Central memory CD4-positive, alpha-beta T cell (primary cell): ENCODE results near the gene ARHGAP32.
"Not testable (repeated sequence)": the region's sequence is repeated elsewhere in the genome, so short reads cannot be mapped to it uniquely, and the experiment has no call there.

Experiments used
- DNase-seq: peaks from one replicate; pipeline ENCODE4 v3.0.0; 2022

The ARHGAP32 gene

DNA sequence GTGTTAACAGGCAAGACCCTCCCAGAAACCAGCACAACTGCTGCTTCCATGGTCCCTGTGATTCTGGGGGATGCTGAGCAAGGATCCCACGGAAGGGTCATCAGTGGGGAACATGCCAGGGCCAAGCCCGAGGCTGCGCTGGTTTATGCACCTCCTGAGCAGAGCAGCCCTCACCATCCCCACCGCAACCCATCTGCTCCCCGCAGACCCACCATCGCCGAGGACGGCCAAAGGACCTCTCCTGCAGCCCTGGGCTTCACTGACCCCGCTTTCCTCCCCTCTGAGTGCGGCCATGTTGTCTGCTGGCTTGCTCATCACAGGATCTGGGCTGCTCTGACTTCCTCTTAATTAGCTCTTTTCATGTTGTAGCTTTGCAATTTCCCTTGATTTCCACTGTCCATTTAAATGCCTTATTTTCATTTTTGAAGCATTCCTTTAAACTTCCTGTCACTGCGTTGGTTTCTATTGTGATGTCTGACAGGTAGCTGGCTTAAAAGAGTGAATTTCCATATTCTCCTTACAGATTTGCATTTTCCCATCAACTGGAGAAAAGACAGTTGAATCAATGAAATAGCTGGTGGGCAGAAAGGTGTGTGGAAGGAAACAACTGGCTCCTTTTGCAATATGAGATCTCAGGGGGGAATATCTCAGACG, 264.3 kb downstream of the ARHGAP32 start:
- no peak for DNase-seq

DNA sequence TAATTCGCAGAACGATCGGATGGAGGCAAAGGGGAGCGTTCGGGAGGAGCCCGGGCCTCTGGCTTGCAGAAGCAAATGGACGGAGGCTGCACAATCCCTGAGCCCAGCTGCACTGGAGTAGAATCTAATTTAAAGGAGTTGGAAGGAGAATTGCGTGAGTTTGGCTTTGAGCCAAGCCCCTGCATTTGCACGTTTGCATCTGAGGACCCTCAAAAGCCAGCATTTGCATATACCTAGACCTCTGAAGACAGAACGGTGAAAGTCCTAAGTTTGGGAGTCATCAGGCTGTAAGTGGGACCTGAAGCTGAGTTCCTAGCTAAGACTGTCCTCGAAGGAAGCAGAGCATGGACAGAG, 265.0 kb downstream of the ARHGAP32 start:
- DNase-seq: no peak

DNA sequence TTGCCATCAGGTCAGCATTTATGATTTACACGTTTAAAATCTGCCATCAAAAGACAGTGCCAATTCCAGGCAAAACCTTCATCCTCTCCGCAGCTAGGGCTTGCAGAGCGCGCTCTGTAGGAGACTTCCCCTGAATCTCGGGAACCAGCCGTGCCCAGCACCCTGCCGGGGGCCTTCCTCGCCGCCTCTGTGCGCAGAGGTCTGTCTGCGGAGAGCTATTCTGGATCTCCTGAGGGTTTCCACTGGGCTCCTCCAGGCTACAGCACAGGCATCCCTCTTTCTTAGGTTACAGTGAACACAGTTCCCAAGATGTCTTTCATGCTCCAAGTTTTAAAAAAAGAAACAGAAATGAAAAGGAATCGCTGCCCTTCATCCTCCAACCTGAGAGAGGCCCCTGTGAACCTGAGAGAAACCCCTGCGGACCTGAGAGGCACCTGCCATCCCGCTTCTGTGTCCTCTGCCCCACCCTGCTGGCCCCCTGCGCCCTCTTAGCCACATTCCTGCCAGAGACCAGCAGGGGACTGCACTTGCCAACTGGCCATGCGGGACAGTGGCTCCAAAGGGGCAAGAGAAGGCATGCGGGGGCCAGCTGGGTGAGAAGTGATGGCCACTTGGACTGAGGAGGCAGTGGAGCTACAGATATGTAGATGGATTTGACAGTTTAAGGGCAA, 265.6 kb downstream of the ARHGAP32 start:
- no peak for DNase-seq

DNA sequence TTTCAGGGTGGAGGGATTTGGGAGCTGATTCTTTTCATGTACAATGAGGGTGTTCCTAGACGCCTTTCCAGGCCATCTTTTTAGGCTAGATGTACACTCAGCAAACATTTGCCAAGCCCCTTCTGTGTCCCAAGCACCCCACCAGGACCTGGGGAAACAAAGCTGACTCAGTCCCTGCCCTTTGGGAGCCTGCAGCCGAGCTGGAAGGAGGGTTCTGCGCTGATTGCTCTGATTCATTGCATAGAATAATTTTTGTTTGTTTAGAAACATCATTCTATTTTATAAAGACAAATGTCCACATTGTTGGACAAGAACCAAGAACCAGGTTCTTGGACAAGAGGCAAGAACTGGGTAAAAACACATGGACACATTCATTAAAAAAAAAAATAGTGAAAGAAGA, 266.1 kb downstream of the ARHGAP32 start:
- DNase-seq: no peak

DNA sequence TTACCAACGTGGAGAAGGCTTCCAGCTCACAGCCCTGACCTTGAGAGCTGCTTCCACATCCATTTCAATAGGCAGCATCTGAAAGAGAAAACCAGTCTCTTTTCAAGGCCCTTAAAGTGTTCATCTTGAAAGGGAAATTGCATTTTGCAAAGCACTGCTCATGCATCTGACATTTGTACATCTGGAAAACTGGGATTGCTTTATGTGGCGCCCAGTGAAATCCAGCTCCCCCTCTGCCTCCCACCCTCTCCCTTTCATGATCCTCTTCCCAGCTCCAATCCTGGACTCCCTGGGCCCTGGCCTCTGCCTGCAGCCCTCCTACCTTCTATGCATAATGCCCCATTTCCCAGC, 266.9 kb downstream of the ARHGAP32 start:
- DNase-seq: no peak

DNA sequence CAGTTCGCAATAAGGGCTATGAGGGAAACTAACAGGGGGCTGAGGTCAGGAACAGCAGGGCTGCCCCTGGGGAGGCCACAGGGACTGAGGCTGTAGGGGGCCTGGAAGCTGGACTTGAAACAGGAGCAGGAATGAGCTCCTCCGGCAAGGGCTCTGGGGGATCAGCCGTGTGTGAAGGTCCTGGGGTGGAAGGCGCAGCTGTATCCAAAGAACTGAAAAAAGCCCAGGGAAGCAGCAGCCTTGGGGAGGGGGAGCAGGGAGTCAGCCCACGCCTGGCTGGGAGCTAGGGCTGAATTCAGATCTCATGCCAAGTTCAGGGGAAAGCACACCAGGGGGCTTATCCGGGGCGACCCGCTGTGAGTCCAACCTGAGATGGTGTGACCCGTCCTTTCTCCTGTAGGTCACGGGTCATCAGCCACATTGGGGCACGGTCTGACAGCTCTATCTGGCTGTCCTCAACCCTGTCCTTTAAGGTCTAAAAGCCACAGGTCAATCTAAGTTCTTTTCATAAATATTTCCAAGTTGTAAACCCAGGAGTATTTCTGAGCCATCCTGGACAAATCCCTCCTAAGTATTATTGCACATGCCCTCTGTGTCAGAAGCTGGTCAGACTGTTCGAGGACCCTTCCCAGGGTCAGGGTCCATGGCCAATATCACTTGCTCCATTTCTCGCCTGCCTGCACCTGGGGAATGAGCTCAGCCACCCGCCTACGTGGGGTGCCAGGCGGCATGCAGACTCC, 267.4 kb downstream of the ARHGAP32 start:
- no peak for DNase-seq

DNA sequence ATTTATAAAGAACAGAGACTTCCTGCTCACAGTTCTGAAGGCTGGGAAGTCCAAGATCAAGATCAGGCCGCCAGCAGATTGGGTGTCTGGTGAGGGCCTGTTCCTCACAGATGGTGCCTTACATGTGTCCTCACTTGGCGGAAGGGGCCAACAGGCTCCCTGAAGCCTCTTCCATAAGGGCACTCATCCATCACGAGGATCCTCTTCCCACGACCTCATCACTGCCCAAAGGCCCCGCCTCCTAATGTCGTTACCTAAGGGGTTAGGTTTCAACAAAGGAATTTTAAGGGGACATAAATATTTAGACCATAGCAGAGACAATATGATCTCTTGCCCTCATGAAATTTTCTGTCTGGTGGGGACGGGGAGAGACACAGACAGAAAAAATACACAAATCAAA, 268.0 kb downstream of the ARHGAP32 start:
- DNase-seq: no peak

DNA sequence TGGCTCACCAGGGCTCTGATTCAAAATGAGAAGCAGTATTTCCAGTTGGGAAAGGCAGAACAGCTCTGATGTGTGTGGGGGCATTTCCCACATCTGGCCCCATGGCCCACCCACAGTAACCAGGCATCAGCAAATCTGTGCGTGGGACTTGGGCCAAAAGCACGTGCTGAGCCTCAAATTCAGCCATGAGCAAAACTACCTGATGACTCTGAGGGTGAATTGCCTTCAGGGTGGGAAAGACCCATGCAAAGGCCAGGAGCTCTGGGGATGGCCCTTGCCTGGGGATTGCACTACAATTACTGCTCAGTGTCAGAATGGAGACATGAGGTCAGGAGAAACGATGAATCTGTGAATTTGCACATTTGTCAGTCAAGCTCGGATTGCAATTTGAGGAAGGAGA, 270.3 kb downstream of the ARHGAP32 start:
- DNase-seq: no peak

DNA sequence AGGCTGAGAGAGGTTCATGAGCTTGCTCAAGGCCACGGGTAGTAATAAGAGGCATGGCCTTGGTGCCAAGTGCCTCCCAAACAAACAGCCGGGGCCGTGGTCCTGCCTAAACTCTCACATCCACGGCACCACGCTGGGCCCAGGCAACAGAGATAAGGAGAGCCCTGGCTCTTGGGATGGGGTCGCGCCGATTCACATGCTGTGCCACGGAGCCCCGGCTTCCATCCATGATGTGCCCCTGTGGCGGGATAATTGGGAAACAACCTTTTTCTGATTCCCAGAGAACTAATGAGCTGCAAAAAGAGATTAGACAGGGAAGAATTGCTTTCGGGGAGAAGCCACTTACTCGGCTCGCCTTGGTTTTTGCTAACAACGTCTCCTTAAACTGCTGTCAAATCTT, 271.5 kb downstream of the ARHGAP32 start:
- no peak for DNase-seq

DNA sequence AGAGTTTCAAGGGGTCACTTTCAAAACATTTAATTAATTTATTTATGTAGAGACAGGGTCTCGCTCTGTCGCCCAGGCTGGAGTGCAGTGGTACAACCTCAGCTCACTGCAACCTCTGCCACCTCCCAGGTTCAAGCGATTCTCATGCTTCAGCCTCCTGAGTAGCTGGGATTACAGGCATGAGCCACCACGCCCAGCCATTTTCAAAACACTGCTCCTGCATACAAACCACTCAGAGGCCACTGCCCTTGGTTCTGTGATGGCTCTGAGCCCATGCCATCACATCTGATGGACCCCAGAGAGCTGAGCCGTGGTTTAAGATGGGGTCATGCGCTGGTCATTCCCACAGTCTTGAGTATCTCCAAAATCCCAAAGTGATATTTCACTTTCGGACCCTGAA, 272.5 kb downstream of the ARHGAP32 start:
- not testable (repeated sequence) for DNase-seq

DNA sequence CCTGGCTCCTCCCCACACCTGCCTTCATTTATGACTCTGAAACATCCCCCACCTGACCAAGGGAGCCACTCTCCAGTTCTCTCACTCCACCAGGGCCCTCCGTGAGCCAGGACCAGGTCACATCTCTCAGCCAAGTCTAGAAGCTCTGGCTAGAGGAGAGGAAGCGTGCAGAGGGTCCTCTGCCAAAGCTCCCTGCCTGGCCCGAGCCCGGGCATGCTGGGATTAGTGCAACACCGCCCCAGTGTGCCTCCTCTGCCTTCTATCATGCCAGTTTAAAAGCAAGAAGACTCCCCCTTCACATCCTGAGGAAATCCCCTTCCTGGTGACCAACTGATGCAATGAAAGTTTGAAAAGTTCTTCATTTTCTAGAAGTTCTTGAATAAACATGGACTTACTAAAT, 272.9 kb downstream of the ARHGAP32 start:
- DNase-seq: no peak

DNA sequence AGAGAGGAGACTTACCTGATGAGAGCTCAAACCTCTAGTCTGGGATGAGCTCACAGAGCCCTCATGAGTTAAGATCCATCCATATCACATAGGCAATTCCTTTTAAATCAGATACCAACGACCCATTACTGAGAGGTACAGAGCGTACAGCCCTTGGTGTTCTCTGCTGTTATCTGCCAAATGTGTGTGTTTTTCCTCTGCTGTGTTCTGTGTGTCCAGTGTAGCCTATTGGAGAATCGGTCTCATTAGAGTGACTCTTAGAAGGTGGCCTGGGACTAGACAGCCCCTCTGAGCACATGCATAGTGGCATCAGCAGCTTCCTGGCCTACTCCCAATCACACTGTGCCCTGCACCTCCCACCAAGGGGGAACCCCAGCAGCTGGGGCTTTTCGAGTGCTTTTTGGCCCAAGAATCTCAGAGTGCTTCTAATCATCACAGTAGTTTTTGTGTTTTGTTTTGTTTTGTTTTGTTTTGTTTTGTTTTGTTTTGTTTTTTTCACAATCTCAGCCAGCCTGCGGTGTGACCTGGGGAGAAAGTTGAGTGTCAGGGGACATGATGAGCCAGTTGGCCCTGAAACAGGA, 274.9 kb downstream of the ARHGAP32 start:
- DNase-seq: no peak

DNA sequence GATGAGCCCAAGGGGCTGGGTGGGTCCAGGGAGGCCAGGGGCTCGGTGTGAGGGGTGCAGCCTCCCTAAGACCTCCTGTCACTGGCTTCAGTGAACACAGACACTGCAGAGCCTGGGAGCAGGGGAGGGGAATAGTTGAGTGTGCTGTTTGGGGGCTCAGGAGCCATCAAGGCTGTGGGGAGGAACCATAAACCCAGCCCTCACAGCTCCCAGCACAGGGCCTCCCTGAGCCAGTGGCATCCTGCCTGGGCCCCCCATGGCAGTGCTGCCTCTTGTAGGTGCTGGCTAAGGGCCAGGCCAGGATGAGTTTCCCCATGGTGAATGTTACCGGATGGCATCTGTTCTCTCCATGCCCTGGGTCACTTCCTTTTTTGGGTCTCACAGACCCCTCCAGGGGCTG, 275.4 kb downstream of the ARHGAP32 start:
- DNase-seq: no peak

DNA sequence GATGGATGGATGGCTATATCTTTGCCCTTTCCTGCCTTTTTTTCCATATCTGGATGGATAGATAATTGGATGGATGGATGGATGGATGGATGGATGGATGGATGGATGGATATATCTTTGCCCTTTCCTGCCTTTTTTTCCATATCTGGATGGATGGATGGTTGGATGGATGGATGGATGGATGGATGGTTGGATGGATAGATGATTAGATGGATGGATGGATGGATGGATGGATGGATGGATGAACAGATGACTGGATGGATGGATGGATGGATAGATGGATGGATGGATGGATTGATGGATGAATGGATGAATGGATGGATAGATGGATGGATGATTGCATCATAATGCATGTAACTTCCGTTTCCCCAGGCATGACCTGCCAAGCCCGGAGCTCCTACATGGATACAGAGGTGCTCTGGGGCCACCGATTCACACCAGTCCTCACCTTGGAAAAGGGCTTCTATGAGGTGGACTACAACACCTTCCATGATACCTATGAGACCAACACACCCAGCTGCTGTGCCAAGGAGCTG, 276.0 kb downstream of the ARHGAP32 start:
- DNase-seq: no peak

DNA sequence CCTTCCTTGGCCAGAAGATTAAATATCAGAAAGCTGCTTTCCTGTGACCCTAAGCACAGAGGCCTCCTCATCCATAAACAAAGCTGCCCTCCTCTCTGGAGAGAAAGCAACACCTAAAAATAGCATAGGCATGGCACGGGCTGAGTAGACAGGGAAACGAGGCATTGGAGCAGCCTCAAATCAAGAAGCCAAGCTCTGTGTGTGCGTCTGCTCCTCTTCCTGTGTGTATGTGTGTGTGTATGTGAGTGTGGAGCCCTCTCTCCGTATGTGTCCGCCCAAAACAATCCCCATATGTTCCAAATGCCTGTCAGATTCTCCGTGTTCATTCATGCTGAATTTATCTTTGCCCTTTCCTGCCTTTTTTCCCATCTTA, 277.0 kb downstream of the ARHGAP32 start:
- DNase-seq: no peak
